Stimulated activated CD4-positive, alpha-beta T cell treated with anti-CD3 and anti-CD28 coated beads, Interleukin-15, amount 100 ng/mL, for 1 hour (primary cell): Measurements from ENCODE around the gene SNAPC4.
"Not testable (repeated sequence)": the region's sequence is repeated elsewhere in the genome, so short reads cannot be mapped to it uniquely, and the experiment has no call there.

Experiments used
- DNase-seq, 2 donors: peaks; one replicate each; pipeline ENCODE4 v3.0.0-alpha.2; 2020; ENCODE audit warnings: low read depth in 1 of 2, low spot score in 1 of 2

Gene SNAPC4

GRCh38 chr9:136433043-136433715 lies 33.2 kb upstream of the SNAPC4 start:
- DNase-seq: no peak

- DNase-seq: no peak
Observed at GRCh38 chr9:136432591-136432990, 32.6 kb upstream of the SNAPC4 start.

- DNase-seq: no peak
Observed at GRCh38 chr9:136431782-136432350, 31.9 kb upstream of the SNAPC4 start.

GRCh38 chr9:136430588-136431234 lies 30.7 kb upstream of the SNAPC4 start:
- DNase-seq: no peak

GRCh38 chr9:136429683-136430491 lies 29.9 kb upstream of the SNAPC4 start:
- DNase-seq: no peak

- no peak for DNase-seq
Observed at GRCh38 chr9:136429075-136429628, 29.2 kb upstream of the SNAPC4 start.

- no peak for DNase-seq
Observed at GRCh38 chr9:136426787-136427186, 26.8 kb upstream of the SNAPC4 start.

- DNase-seq: not testable (repeated sequence)
Observed at GRCh38 chr9:136425367-136425766, 25.4 kb upstream of the SNAPC4 start.

GRCh38 chr9:136424750-136425362 lies 24.9 kb upstream of the SNAPC4 start:
- no peak for DNase-seq

- no peak for DNase-seq
Observed at GRCh38 chr9:136423432-136424146, 23.6 kb upstream of the SNAPC4 start.

GRCh38 chr9:136422876-136423275 lies 22.9 kb upstream of the SNAPC4 start:
- no peak for DNase-seq

GRCh38 chr9:136421791-136422190 lies 21.8 kb upstream of the SNAPC4 start:
- no peak for DNase-seq

- DNase-seq: no peak
Observed at GRCh38 chr9:136419092-136419420, 19.1 kb upstream of the SNAPC4 start.

GRCh38 chr9:136418182-136419091 lies 18.5 kb upstream of the SNAPC4 start:
- no peak for DNase-seq

- no peak for DNase-seq
Observed at GRCh38 chr9:136416914-136417313, 16.9 kb upstream of the SNAPC4 start.

- DNase-seq: no peak
Observed at GRCh38 chr9:136416427-136416826, 16.5 kb upstream of the SNAPC4 start.

- DNase-seq: no peak
Observed at GRCh38 chr9:136412962-136413361, 13.0 kb upstream of the SNAPC4 start.

GRCh38 chr9:136411378-136411777 lies 11.4 kb upstream of the SNAPC4 start:
- DNase-seq: no peak

- DNase-seq: peak; percentile 86 to 99
Observed at GRCh38 chr9:136410500-136411287, 10.7 kb upstream of the SNAPC4 start, which contains the start of the genes ENTR1 and PMPCA. TSS of gene ENTR1 (minus strand) at chr9:136410614. CDS start at chr9:136410397, 217 bp downstream. TSS of gene PMPCA (plus strand) at chr9:136410658. CDS start at chr9:136410669, 11 bp downstream.
